PFSK-1 (cell line): ENCODE results near the gene CEACAM1.

Experiments
- FOXP2 ChIP-seq: optimal IDR thresholded peaks from 2 replicates; pipeline ENCODE3; 2011; ENCODE audit warnings: borderline replicate concordance, control low read depth, inconsistent platforms; ENCODE audit not compliant: insufficient read depth; ENCODE audit errors: extremely low read length, extremely low read depth
- POLR2AphosphoS5 ChIP-seq: IDR thresholded peaks from 2 replicates; pipeline ENCODE4 v1.6.1; 2012; ENCODE audit warnings: low read depth, mild to moderate bottlenecking, control low read depth, low read length, moderate library complexity
- REST ChIP-seq, 2 experiments: IDR thresholded peaks; 2 replicates each; pipeline versions ENCODE4 v1.6.1 to v1.8.0; 2011 to 2012; ENCODE audit warnings: low read depth in 2 of 2, low read length in 2 of 2, control low read depth in 1 of 2, inconsistent platforms in 1 of 2, mild to moderate bottlenecking in 1 of 2, moderate library complexity in 1 of 2; ENCODE audit not compliant: insufficient read depth in 1 of 2
- SIN3A ChIP-seq: IDR thresholded peaks from 2 replicates; pipeline ENCODE4 v1.6.1; 2012; ENCODE audit warnings: mild to moderate bottlenecking, low read length, moderate library complexity, borderline replicate concordance; ENCODE audit not compliant: insufficient read depth
- TAF1 ChIP-seq: IDR thresholded peaks from 2 replicates; pipeline ENCODE4 v1.6.1; 2012; ENCODE audit warnings: low read length, control low read depth, borderline replicate concordance; ENCODE audit not compliant: insufficient read depth

The CEACAM1 gene

GRCh38 chr19:42475366-42475765, 52.9 kb downstream of the CEACAM1 start:
- TF ChIP-seq POLR2AphosphoS5 (no peak), FOXP2 (no peak), SIN3A (no peak), REST (IDR thresholded peaks at IDR 0.05; ENCODE audit: insufficient read depth in 1 of 2, low read depth in 2 of 2, low read length in 2 of 2) (no peak), TAF1 (no peak)

- TF ChIP-seq REST (IDR thresholded peaks at IDR 0.05; ENCODE audit: insufficient read depth in 1 of 2, low read depth in 2 of 2, low read length in 2 of 2), result no peak
- TF ChIP-seq FOXP2, result no peak
- TF ChIP-seq POLR2AphosphoS5, result no peak
- no peak for TF ChIP-seq SIN3A
- no peak for TF ChIP-seq TAF1
These were observed 53.5 kb downstream of the CEACAM1 start for GRCh38 chr19:42474743-42475142.

- TF ChIP-seq SIN3A (no peak), TAF1 (no peak), FOXP2 (no peak), POLR2AphosphoS5 (no peak), REST (IDR thresholded peaks at IDR 0.05; ENCODE audit: insufficient read depth in 1 of 2, low read depth in 2 of 2, low read length in 2 of 2) (no peak)
These were observed 54.6 kb downstream of the CEACAM1 start for GRCh38 chr19:42473686-42474085.

- TF ChIP-seq SIN3A (no peak), REST (IDR thresholded peaks at IDR 0.05; ENCODE audit: insufficient read depth in 1 of 2, low read depth in 2 of 2, low read length in 2 of 2) (no peak)
These were observed 55.7 kb downstream of the CEACAM1 start for GRCh38 chr19:42472402-42473147.
